Measurements from ENCODE around the gene FAM47B.

The FAM47B gene

GRCh38 chrX:34942496-34942895 is at the start of gene FAM47B:
FAM47B (plus strand) TSS chrX:34942796; CDS start chrX:34942832, 36 bp downstream.
- FAIRE-seq: no peak

- no peak for FAIRE-seq
These were observed 48.9 kb upstream of the FAM47B start for GRCh38 chrX:34893741-34894140.

GRCh38 chrX:34900691-34901090 is 41.9 kb upstream of the FAM47B start:
- FAIRE-seq: no peak

GRCh38 chrX:34901761-34902160 is 40.8 kb upstream of the FAM47B start:
- no peak for FAIRE-seq

- no peak for FAIRE-seq
These were observed 39.3 kb upstream of the FAM47B start for GRCh38 chrX:34903316-34903715.

GRCh38 chrX:34909151-34909550 is 33.4 kb upstream of the FAM47B start:
- FAIRE-seq: no peak

GRCh38 chrX:34915463-34916225 is 27.0 kb upstream of the FAM47B start:
- no peak for FAIRE-seq

- no peak for FAIRE-seq
These were observed 25.4 kb upstream of the FAM47B start for GRCh38 chrX:34917146-34917545.

GRCh38 chrX:34918091-34918736 is 24.4 kb upstream of the FAM47B start:
- no peak for FAIRE-seq

- no peak for FAIRE-seq
These were observed 23.7 kb upstream of the FAM47B start for GRCh38 chrX:34918856-34919255.

GRCh38 chrX:34927866-34928265 is 14.7 kb upstream of the FAM47B start:
- no peak for FAIRE-seq

- no peak for FAIRE-seq
These were observed 639 bp downstream of the FAM47B start for GRCh38 chrX:34943235-34943634.

- no peak for FAIRE-seq
These were observed 14.3 kb downstream of the FAM47B start for GRCh38 chrX:34956916-34957315.

- no peak for FAIRE-seq
These were observed 19.1 kb downstream of the FAM47B start for GRCh38 chrX:34961662-34962061.

GRCh38 chrX:34972206-34972605 is 29.6 kb downstream of the FAM47B start:
- FAIRE-seq: no peak

GRCh38 chrX:34978171-34978570 is 35.6 kb downstream of the FAM47B start:
- FAIRE-seq: no peak

GRCh38 chrX:34987646-34988045 is 45.0 kb downstream of the FAM47B start:
- no peak for FAIRE-seq
